Neural cell (in vitro differentiated cells): ENCODE data around the gene COL13A1.

Experiments
- CTCF ChIP-seq: fragments of 450-650 bp; IDR thresholded peaks from 2 replicates; pipeline ENCODE4 v1.5.1; 2014; ENCODE audit warnings: antibody characterized with exemption, mild to moderate bottlenecking, moderate library complexity; ENCODE audit not compliant: poor library complexity, severe bottlenecking
- MXI1 ChIP-seq: fragments of 450-650 bp; conservative IDR thresholded peaks from 2 replicates; pipeline ENCODE4 v1.6.1; 2014; ENCODE audit warnings: antibody characterized with exemption, mild to moderate bottlenecking; ENCODE audit not compliant: poor library complexity, severe bottlenecking
- POLR2AphosphoS5 ChIP-seq: IDR thresholded peaks from 2 replicates; pipeline ENCODE4 v1.6.1; 2012
- RAD21 ChIP-seq: fragments of 450-650 bp; conservative IDR thresholded peaks from 2 replicates; pipeline ENCODE4 v1.6.1; 2014; ENCODE audit warnings: antibody characterized with exemption, mild to moderate bottlenecking, moderate library complexity
- REST ChIP-seq: IDR thresholded peaks from 2 replicates; pipeline ENCODE4 v1.6.1; 2012; ENCODE audit warnings: borderline replicate concordance
- SMC3 ChIP-seq: fragments of 450-650 bp; conservative IDR thresholded peaks from 2 replicates; pipeline ENCODE4 v1.6.1; 2014; ENCODE audit warnings: antibody characterized with exemption, mild to moderate bottlenecking, moderate library complexity; ENCODE audit not compliant: poor library complexity
- TAF1 ChIP-seq: IDR thresholded peaks from 2 replicates; pipeline ENCODE4 v1.6.1; 2012; ENCODE audit warnings: low read depth

- no peak for TF ChIP-seq TAF1
- TF ChIP-seq CTCF = no peak
- no peak for TF ChIP-seq RAD21
- no peak for TF ChIP-seq REST
- TF ChIP-seq MXI1 = no peak
- TF ChIP-seq POLR2AphosphoS5 = no peak
- TF ChIP-seq SMC3 = no peak
These were observed 35.0 kb downstream of the COL13A1 start for GRCh38 chr10:69836731-69837030.
